GM12872 (cell line): ENCODE measurements around the gene KLF13.

Experiments
- CTCF ChIP-seq: IDR thresholded peaks from 3 replicates; pipeline ENCODE4 v1.5.1; 2011; ENCODE audit warnings: low read depth, mild to moderate bottlenecking, low read length, moderate library complexity; ENCODE audit not compliant: insufficient read depth

Gene KLF13

DNA sequence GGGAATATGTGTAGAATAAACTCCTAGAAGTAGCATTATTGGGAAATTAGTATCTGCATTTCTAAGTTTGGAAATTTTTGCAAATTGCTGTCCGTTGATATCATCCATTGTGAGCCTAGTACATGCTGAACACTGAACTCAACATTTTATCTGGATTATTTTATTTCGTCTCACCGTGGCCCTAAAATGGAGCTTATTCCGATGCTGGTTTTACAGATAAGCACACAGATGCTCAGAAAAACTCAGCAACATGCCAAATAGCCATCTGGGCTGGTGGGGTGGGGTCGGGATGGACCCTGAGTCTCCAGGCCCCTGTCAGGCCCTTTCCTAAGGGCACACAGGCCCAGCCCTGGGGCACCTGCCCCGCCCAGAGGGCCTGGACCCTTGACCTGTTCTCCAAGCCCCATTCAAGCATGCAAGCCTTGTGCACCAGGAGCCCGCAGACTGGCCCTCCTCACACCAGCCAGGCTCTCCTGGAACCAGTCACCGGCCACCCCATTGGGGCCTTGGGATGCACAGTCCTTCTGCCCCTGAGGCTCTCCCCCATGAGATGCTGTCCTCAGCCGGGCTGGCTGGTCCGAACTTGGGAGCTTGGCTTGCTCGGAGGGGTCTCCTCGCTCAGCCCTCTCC is 20.7 kb upstream of the KLF13 start:
- no peak for TF ChIP-seq CTCF

DNA sequence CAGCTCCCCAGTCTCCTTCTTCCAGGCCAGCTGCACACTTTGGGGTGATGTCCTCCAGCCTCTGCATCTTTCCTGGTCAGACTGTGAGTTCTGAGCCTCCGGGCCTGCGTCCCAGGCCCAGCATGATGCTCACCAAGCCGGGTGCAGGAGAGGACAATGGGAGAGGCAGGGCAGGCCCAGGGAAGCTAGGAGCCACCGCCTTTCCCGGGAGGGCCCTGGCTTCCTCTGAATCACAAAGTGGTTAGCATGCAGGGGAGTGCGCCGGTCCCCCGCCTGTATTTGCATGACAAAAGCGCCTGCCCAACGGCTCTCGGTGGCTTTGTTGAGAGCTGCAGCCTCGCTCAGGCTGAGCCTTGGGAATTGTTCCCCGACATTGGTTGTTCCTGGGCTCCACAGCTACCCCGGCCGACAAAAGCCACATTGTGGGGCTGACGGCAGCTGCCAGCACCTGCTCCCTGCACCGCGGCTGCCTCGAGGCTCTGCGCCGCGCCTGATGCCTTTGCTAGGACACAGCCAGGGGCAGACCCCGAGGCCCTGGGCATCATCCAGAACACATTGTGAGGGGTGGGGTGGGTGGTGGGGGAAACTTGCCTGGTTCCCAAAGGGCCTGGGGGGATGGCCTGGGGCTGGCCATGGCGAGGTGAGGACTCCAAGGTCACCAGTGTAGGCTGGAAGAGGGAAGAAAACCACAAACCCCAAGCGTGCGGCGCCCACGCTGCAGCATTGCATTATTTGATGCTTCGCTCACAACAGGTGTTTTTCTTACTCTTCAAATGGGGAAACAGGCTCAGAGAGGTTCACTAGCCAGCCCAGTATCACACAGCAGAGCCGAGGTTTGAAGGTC is 20.0 kb upstream of the KLF13 start:
- no peak for TF ChIP-seq CTCF

GRCh38 chr15:31307270-31308184 is 19.1 kb upstream of the KLF13 start:
- no peak for TF ChIP-seq CTCF

DNA sequence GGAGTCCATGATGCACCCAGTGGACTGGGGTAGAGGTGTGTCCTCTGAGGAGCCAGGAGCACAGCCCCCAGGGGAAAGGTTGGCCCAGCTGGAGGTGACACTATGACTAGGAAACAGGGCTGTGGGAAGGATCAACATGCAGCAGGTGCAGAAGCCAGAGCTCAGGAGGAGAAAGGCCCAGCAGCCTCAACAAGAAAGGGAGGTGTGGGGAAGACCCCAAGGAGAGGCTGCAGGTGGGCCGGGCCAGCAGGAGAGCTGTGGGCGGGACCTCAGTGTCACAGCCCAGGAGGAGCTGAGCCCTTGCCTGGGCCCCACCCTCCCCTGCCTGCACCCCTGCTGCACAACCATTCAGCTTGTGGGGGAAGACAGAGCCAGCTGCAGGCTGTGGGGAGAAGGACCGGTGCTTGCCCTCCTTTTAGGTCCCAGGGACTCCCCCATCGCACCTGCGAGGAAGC is 18.4 kb upstream of the KLF13 start:
- TF ChIP-seq CTCF: no peak

DNA sequence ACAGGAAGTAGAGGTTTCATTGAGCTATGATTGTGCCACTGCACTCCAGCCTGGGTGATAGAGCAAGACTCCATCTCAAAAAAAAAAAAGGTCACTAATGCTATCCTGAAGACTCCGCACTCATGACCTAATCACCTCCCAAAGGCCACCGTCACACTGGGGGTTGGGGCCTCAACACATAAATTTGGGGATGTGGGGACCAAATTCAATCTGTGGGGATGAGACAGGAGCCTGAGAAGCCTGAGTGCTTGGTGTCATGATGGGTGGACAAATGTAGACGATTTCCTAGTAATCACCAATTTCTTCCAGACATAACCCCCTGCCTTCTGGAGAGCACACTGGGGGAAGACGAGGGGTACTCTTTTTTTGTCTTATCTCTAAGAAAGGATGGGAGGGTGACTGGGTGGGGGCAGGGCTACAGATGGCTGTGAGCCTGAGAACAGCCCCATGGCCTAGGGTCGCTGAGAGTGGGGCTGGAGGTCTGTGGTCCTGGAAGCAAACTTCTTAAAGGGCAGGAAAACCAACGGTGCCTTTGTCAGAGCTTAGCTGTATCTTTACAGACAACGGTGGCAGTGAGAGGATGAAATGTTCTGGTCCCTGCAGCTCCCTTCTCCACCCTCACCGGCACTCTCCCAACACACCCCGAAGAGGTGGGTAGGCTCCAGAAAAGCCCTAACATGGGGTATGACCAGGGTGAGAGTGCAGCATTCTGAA is 16.6 kb upstream of the KLF13 start:
- TF ChIP-seq CTCF: no peak

GRCh38 chr15:31311735-31312619 is 14.7 kb upstream of the KLF13 start:
- no peak for TF ChIP-seq CTCF
